H9 (cell line): Measurements from ENCODE around the gene KHNYN. TPM values are rescaled to one million over a fixed set of nuclear protein-coding genes. Genes with fewer than 3 reads are reported as not detected.

ENCODE experiments used
- DNase-seq: peaks from one replicate; pipeline ENCODE4 v3.0.0-alpha.2; 2017
- H2AFZ ChIP-seq: one replicate; pipeline ENCODE4 v1.6.1; 2013; ENCODE audit warnings: mild to moderate bottlenecking, low read length, control low read depth, moderate library complexity
- H2AK5ac ChIP-seq: 2 replicates; pipeline ENCODE4 v1.6.1; 2013; ENCODE audit warnings: low read length, control low read depth, mixed read lengths; ENCODE audit not compliant: insufficient read length
- H2BK120ac ChIP-seq: one replicate; pipeline ENCODE4 v1.6.1; 2013; ENCODE audit warnings: low read depth, mild to moderate bottlenecking, low read length, control low read depth, inconsistent platforms; ENCODE audit not compliant: poor library complexity, severe bottlenecking
- H2BK12ac ChIP-seq: 2 replicates; pipeline ENCODE4 v1.6.1; 2013; ENCODE audit warnings: low read length, control low read depth, mixed read lengths, low read depth; ENCODE audit not compliant: insufficient read length
- H2BK15ac ChIP-seq: 2 replicates; pipeline ENCODE4 v1.6.1; 2013; ENCODE audit warnings: low read depth, low read length, control low read depth
- H2BK20ac ChIP-seq: one replicate; pipeline ENCODE4 v1.6.1; 2013; ENCODE audit warnings: low read depth, mild to moderate bottlenecking, low read length, control low read depth, inconsistent platforms; ENCODE audit not compliant: poor library complexity, severe bottlenecking
- H2BK5ac ChIP-seq: 2 replicates; pipeline ENCODE4 v1.6.1; 2013; ENCODE audit warnings: low read length, control low read depth, mixed read lengths; ENCODE audit not compliant: insufficient read length
- H3K14ac ChIP-seq: 2 replicates; pipeline ENCODE4 v1.6.1; 2013; ENCODE audit warnings: low read length, control low read depth; ENCODE audit not compliant: insufficient read depth
- H3K18ac ChIP-seq: 2 replicates; pipeline ENCODE4 v1.6.1; 2013; ENCODE audit warnings: low read depth, mild to moderate bottlenecking, mixed read lengths, low read length, control low read depth; ENCODE audit not compliant: insufficient read length
- H3K23ac ChIP-seq: 2 replicates; pipeline ENCODE4 v1.6.1; 2013; ENCODE audit warnings: low read length, control low read depth, mixed read lengths, low read depth; ENCODE audit not compliant: insufficient read length
- H3K23me2 ChIP-seq: 2 replicates; pipeline ENCODE4 v1.6.1; 2013; ENCODE audit warnings: low read depth, mild to moderate bottlenecking, mixed read lengths, low read length, control low read depth; ENCODE audit not compliant: insufficient read length, poor library complexity, severe bottlenecking
- H3K27ac ChIP-seq: 2 replicates; pipeline ENCODE4 v1.5.1; 2013; ENCODE audit warnings: low read length, control low read depth, mixed read lengths, low read depth; ENCODE audit not compliant: insufficient read length
- H3K27me3 ChIP-seq: 2 replicates; pipeline ENCODE4 v1.6.1; 2013; ENCODE audit warnings: low read length, control low read depth, inconsistent platforms; ENCODE audit not compliant: insufficient read depth
- H3K4ac ChIP-seq: 2 replicates; pipeline ENCODE4 v1.6.1; 2013; ENCODE audit warnings: low read depth, mild to moderate bottlenecking, control low read depth, inconsistent platforms, low read length, moderate library complexity
- H3K4me1 ChIP-seq: 2 replicates; pipeline ENCODE4 v1.6.1; 2013; ENCODE audit warnings: low read length, control low read depth, inconsistent platforms; ENCODE audit not compliant: insufficient read depth
- H3K4me2 ChIP-seq: 2 replicates; pipeline ENCODE4 v1.6.1; 2013; ENCODE audit warnings: low read length, control low read depth, mixed read lengths; ENCODE audit not compliant: insufficient read length, insufficient read depth
- H3K56ac ChIP-seq: 2 replicates; pipeline ENCODE4 v1.6.1; 2013; ENCODE audit warnings: low read depth, mild to moderate bottlenecking, mixed read lengths, low read length, control low read depth; ENCODE audit not compliant: insufficient read length
- H3K79me1 ChIP-seq: 2 replicates; pipeline ENCODE4 v1.6.1; 2013; ENCODE audit warnings: low read depth, mild to moderate bottlenecking, moderate library complexity, low read length, control low read depth, inconsistent platforms; ENCODE audit not compliant: insufficient read depth, poor library complexity, severe bottlenecking
- H3K79me2 ChIP-seq: 2 replicates; pipeline ENCODE4 v1.6.1; 2013; ENCODE audit warnings: low read length, control low read depth, inconsistent platforms; ENCODE audit not compliant: insufficient read depth
- H3K9ac ChIP-seq: 2 replicates; pipeline ENCODE4 v1.6.1; 2013; ENCODE audit warnings: low read length, control low read depth, mixed read lengths; ENCODE audit not compliant: insufficient read length; ENCODE audit errors: extremely low read depth
- H3K9me3 ChIP-seq: one replicate; pipeline ENCODE4 v1.6.1; 2013; ENCODE audit warnings: low read depth, low read length, inconsistent platforms; ENCODE audit not compliant: control insufficient read depth
- H3T11ph ChIP-seq: one replicate; pipeline ENCODE4 v1.6.1; 2013; ENCODE audit warnings: mild to moderate bottlenecking, low read length, control low read depth, inconsistent platforms
- H4K20me1 ChIP-seq: one replicate; pipeline ENCODE4 v1.6.1; 2013; ENCODE audit not compliant: control insufficient read depth, insufficient read length, insufficient read depth
- H4K5ac ChIP-seq: 2 replicates; pipeline ENCODE4 v1.6.1; 2013; ENCODE audit warnings: low read depth, mild to moderate bottlenecking, mixed read lengths, low read length, control low read depth; ENCODE audit not compliant: insufficient read length
- H4K8ac ChIP-seq: replicated peaks from 2 replicates; pipeline ENCODE4 v1.6.1; 2013; ENCODE audit warnings: low read length, control low read depth, mixed read lengths, low read depth; ENCODE audit not compliant: insufficient read length
- H4K91ac ChIP-seq: 2 replicates; pipeline ENCODE4 v1.6.1; 2013; ENCODE audit warnings: low read depth, mild to moderate bottlenecking, moderate library complexity, mixed read lengths, low read length, control low read depth; ENCODE audit not compliant: insufficient read length
- H3K27ac Mint-ChIP-seq, 3 experiments: 2 replicates in 2 of 3; 3 replicates in 1 of 3; pipeline ENCODE4 v1.8.0; 2020 to 2021; ENCODE audit warnings: mixed read lengths in 3 of 3, mild to moderate bottlenecking in 1 of 3, moderate library complexity in 1 of 3
- H3K27me3 Mint-ChIP-seq: 2 replicates; pipeline ENCODE4 v1.8.0; 2021; ENCODE audit warnings: low read depth, mild to moderate bottlenecking, moderate library complexity, mixed read lengths
- H3K36me3 Mint-ChIP-seq, 3 experiments: 2 replicates in 2 of 3; 3 replicates in 1 of 3; pipeline ENCODE4 v1.8.0; 2020 to 2021; ENCODE audit warnings: low read depth in 3 of 3, mixed read lengths in 3 of 3; ENCODE audit not compliant: insufficient read depth in 1 of 3
- H3K4me1 Mint-ChIP-seq, 2 experiments: 2 replicates each; pipeline ENCODE4 v1.8.0; 2020; ENCODE audit warnings: mixed read lengths in 2 of 2
- H3K4me3 Mint-ChIP-seq, 2 experiments: 2 replicates in 1 of 2; 3 replicates in 1 of 2; pipeline ENCODE4 v1.8.0; 2020 to 2021; ENCODE audit warnings: mild to moderate bottlenecking in 2 of 2, mixed read lengths in 2 of 2, moderate library complexity in 1 of 2
- H3K9me3 Mint-ChIP-seq, 2 experiments: 2 replicates in 1 of 2; 3 replicates in 1 of 2; pipeline ENCODE4 v1.8.0; 2020; ENCODE audit warnings: mild to moderate bottlenecking in 2 of 2, mixed read lengths in 2 of 2, moderate library complexity in 1 of 2
- WGBS: extraction: QIAGEN DNeasy Blood & Tissue Kit; methylation state at CpG from one replicate; pipeline ENCODE4 v1.1.7; 2013; ENCODE audit warnings: missing lambda C conversion rate, low lambda C conversion rate, mixed read lengths; ENCODE audit not compliant: insufficient read length; ENCODE audit errors: extremely low coverage; 5-methylcytosine and 5-hydroxymethylcytosine counted together
- total RNA-seq: library from RNA; stranded (reverse); gene quantifications from 2 replicates; pipeline ENCODE4 v1.2.1, GENCODE V29; 2021
- TF ChIP-seq, protein P1 (sequence below): fragments of 200-600 bp; sonication (generic); conservative IDR thresholded peaks from 3 replicates; pipeline ENCODE4 v1.8.0; 2021; ENCODE audit warnings: antibody characterized with exemption, mild to moderate bottlenecking

Gene KHNYN
- total RNA-seq, 1 experiment from 2014 or later = 30.0 TPM

- Histone ChIP-seq H2BK12ac (no peak overlapping the region), H3K4me1 (no peaks in the 10 kb centered on the region), H3T11ph (no peak overlapping the region), H3K9me3 (no peaks in the 10 kb centered on the region), H3K23ac (no peak overlapping the region), H2AFZ (no peak overlapping the region), H3K79me2 (no peaks in the 10 kb centered on the region), H2BK15ac (no peak overlapping the region), H4K91ac (no peak overlapping the region), H3K18ac (no peak overlapping the region), H2BK20ac (no peak overlapping the region), H4K5ac (no peak overlapping the region), H2BK5ac (no peak overlapping the region), H3K9ac (no peak overlapping the region), H4K8ac (no peak overlapping the region), H3K4ac (no peak overlapping the region), H2AK5ac (no peak overlapping the region), H3K14ac (no peak overlapping the region), H3K4me2 (no peak overlapping the region), H2BK120ac (no peak overlapping the region), H3K27ac (no peak overlapping the region), H3K79me1 (no peaks in the 10 kb centered on the region), H3K56ac (no peak overlapping the region), H3K27me3 (no peaks in the 10 kb centered on the region), H4K20me1 (no peaks in the 10 kb centered on the region), H3K23me2 (no peaks in the 10 kb centered on the region)
- Mint-ChIP-seq H3K4me3 (no peak overlapping the region), H3K27ac (no peak overlapping the region; a peak in 1 of 7 replicates), H3K27me3 (no peaks in the 10 kb centered on the region), H3K4me1 (peaks cover 16 to 18% of the 10 kb centered on the region in 2 experiments), H3K9me3 (peaks cover 0 to 1% of the 10 kb centered on the region in 2 experiments; a peak in 3 of 5 replicates), H3K36me3 (peaks cover 1 to 6% (median 2%) of the 10 kb centered on the region in 3 experiments; a peak in 2 of 7 replicates)
- TF ChIP-seq, protein P1, sequence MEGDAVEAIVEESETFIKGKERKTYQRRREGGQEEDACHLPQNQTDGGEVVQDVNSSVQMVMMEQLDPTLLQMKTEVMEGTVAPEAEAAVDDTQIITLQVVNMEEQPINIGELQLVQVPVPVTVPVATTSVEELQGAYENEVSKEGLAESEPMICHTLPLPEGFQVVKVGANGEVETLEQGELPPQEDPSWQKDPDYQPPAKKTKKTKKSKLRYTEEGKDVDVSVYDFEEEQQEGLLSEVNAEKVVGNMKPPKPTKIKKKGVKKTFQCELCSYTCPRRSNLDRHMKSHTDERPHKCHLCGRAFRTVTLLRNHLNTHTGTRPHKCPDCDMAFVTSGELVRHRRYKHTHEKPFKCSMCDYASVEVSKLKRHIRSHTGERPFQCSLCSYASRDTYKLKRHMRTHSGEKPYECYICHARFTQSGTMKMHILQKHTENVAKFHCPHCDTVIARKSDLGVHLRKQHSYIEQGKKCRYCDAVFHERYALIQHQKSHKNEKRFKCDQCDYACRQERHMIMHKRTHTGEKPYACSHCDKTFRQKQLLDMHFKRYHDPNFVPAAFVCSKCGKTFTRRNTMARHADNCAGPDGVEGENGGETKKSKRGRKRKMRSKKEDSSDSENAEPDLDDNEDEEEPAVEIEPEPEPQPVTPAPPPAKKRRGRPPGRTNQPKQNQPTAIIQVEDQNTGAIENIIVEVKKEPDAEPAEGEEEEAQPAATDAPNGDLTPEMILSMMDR = no peak
- no CpG with 5 or more reads among the region's 4 CpGs for WGBS
- no peak for DNase-seq
Observed at GRCh38 chr14:24483604-24484252, 54.0 kb downstream of the KHNYN start.

Other genes starting within 250 kb of the KHNYN start
- 114 and 116 TPM in 2 replicates for gene IPO4, start 241.1 kb upstream of the KHNYN start, total RNA-seq
- gene TM9SF1, start 234.5 kb upstream of the KHNYN start, total RNA-seq = 31.6 and 31.8 TPM in 2 replicates
- gene TSSK4, start 224.3 kb upstream of the KHNYN start, total RNA-seq = not detected in 2 replicates
- 42.0 and 46.2 TPM in 2 replicates for gene CHMP4A, start 216.5 kb upstream of the KHNYN start, total RNA-seq
- 18.8 and 19.0 TPM in 2 replicates for gene MDP1, start 213.9 kb upstream of the KHNYN start, total RNA-seq
- gene NEDD8, start 197.6 kb upstream of the KHNYN start, total RNA-seq = 214 and 225 TPM in 2 replicates
- gene GMPR2, start 197.0 kb upstream of the KHNYN start, total RNA-seq = 84.7 and 86.9 TPM in 2 replicates
- gene TINF2, start 187.3 kb upstream of the KHNYN start, total RNA-seq = 41.3 and 47.6 TPM in 2 replicates
- 1.8 and 2.9 TPM in 2 replicates for gene TGM1, start 166.8 kb upstream of the KHNYN start, total RNA-seq
- gene RABGGTA, start 158.4 kb upstream of the KHNYN start, total RNA-seq = 25.6 and 26.1 TPM in 2 replicates
- gene DHRS1, start 130.2 kb upstream of the KHNYN start, total RNA-seq = 18.2 and 19.1 TPM in 2 replicates
- gene NOP9, start 130.1 kb upstream of the KHNYN start, total RNA-seq = 34.7 and 35.0 TPM in 2 replicates
- not detected in 2 replicates for gene CIDEB, start 122.0 kb upstream of the KHNYN start, total RNA-seq
- gene LTB4R2, start 119.8 kb upstream of the KHNYN start, total RNA-seq = 13.0 and 13.4 TPM in 2 replicates
- gene LTB4R, start 118.5 kb upstream of the KHNYN start, total RNA-seq = 8.9 and 9.2 TPM in 2 replicates
- gene ADCY4, start 94.9 kb upstream of the KHNYN start, total RNA-seq = 0.09 and 0.53 TPM in 2 replicates
- gene RIPK3, start 90.0 kb upstream of the KHNYN start, total RNA-seq = 0.35 TPM in 1 of 2 replicates, not detected in the other
- 43.0 and 46.4 TPM in 2 replicates for gene NFATC4, start 61.8 kb upstream of the KHNYN start, total RNA-seq
- 18.1 and 18.7 TPM in 2 replicates for gene NYNRIN, start 31.0 kb upstream of the KHNYN start, total RNA-seq
- gene CBLN3, start 286 bp upstream of the KHNYN start, total RNA-seq = 0.39 and 0.44 TPM in 2 replicates
- 56.2 and 65.0 TPM in 2 replicates for gene SDR39U1, start 12.8 kb downstream of the KHNYN start, total RNA-seq
- gene CMA1, start 78.3 kb downstream of the KHNYN start, total RNA-seq = not detected in 2 replicates
- gene CTSG, start 146.3 kb downstream of the KHNYN start, total RNA-seq = not detected in 2 replicates
- not detected in 2 replicates for gene GZMH, start 179.7 kb downstream of the KHNYN start, total RNA-seq
- gene GZMB, start 204.2 kb downstream of the KHNYN start, total RNA-seq = not detected in 2 replicates